ENCODE measurements around the gene E2F6. TPM values are rescaled to one million over a fixed set of nuclear protein-coding genes. Genes with fewer than 3 reads are reported as not detected.

The E2F6 gene
- total and polyA plus RNA-seq, 2 of the 13 experiments (the other 11 are each of a cell fraction or from before 2014, with no cell fraction given) = 27.3 to 36.0 TPM

DNA sequence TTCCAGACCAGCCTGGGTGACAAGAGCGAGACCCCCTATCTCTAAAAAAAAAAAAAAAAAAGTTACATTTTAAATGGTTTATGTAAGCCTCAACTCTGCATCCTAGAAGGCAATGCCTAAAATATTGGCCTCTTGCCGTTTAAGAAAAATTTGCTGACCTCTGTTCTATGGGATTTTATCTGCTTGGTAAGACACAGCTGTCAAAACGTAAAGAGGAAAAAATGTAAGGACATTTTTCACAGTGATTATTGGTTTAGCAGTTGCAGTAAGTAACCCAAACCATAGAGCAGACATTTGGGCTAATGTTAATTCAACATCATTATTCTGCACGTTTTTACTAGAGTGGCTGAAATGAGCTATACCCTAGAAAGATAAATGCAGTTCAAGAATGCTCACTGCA is 14.4 kb upstream of the E2F6 start:
- H3K9ac ChIP-seq (ENCODE audit: insufficient read depth, low read depth, low read length) = no peak overlapping the region
- no peak for TF ChIP-seq GFI1 (CRISPR knock-in tag; IDR thresholded peaks at IDR 0.05; ENCODE audit: borderline replicate concordance)
- TF ChIP-seq ZNF232 (CRISPR knock-in tag; IDR thresholded peaks at IDR 0.05; ENCODE audit: borderline replicate concordance) = no peak
- TF ChIP-seq MAFK (conservative IDR thresholded peaks at IDR 0.05 in 1 of 2, IDR thresholded peaks at IDR 0.05 in 1 of 2; ENCODE audit: low read length in 2 of 2) = peak; percentile 54 to 68
- TF ChIP-seq U2AF1 (optimal IDR thresholded peaks at IDR 0.05; ENCODE audit: low read depth, low read length) = no peak
- peak; percentile 45; the same call in 1 of the 2 replicates for TF ChIP-seq MAFF (IDR thresholded peaks at IDR 0.05; ENCODE audit: low read depth, low read length)
- TF ChIP-seq, protein P1, sequence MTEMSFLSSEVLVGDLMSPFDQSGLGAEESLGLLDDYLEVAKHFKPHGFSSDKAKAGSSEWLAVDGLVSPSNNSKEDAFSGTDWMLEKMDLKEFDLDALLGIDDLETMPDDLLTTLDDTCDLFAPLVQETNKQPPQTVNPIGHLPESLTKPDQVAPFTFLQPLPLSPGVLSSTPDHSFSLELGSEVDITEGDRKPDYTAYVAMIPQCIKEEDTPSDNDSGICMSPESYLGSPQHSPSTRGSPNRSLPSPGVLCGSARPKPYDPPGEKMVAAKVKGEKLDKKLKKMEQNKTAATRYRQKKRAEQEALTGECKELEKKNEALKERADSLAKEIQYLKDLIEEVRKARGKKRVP (CRISPR knock-in tag; IDR thresholded peaks at IDR 0.05) = no peak
- ChIA-PET CTCF (ENCODE audit: low intra/inter-chr PET ratio, low total read pairs) (no interaction called here), POLR2A (interaction anchor here (0.5 to 3.0 kb wide), 7 partner anchors 14 to 104 kb away, joined by 3 to 15 read pairs (median 10); partner anchors contain the start of gene E2F6)
- no peaks in the 10 kb centered on the region for H3K36me3 ChIP-seq (replicated peaks in 1 of 2; ENCODE audit: control insufficient read depth in 1 of 2, insufficient read depth in 2 of 2, low read length in 2 of 2)
- ATAC-seq = no peak
- no peaks in the 10 kb centered on the region for H4K20me1 ChIP-seq (ENCODE audit: insufficient read depth, low read length)
- peaks cover 25% of the 10 kb centered on the region for H3K79me2 ChIP-seq (ENCODE audit: insufficient read depth, low read length)
- no peaks in the 10 kb centered on the region for H3K9me3 ChIP-seq (ENCODE audit: low read length)
- no peak for DNase-seq (ENCODE audit: low spot score)
- WGBS (ENCODE audit: low lambda C conversion rate) = 82% methylated on average over 4 of the region's 4 CpGs
- no peak for FAIRE-seq
- no peak overlapping the region for H2AFZ ChIP-seq (ENCODE audit: low read length)
- no peak overlapping the region for H3K4me2 ChIP-seq (ENCODE audit: low read depth, low read length)
- H3K4me3 ChIP-seq (replicated peaks in 1 of 3; ENCODE audit: insufficient read depth in 1 of 3, low read depth in 2 of 3, low read length in 3 of 3) = no peak overlapping the region
- BruUV-seq (replicated peaks) = no TSS peak
- intact Hi-C loops (cut with micrococcal nuclease; ENCODE audit: unreplicated experiment) = no loop called here
- in situ Hi-C loops (cut with HindIII; ENCODE audit: extremely low pct_ligation_motif_present, low pct_unique_long_range_greater_than_20kb) = no loop called here
- H3K27me3 ChIP-seq (ENCODE audit: control insufficient read depth in 1 of 2, insufficient read depth in 2 of 2, low read length in 2 of 2) = no peaks in the 10 kb centered on the region
- H3K27ac ChIP-seq (ENCODE audit: extremely low read length, insufficient read depth, low read length) = no peak overlapping the region
- H3K4me1 ChIP-seq (ENCODE audit: insufficient read depth, low read length) = peaks cover 59% of the 10 kb centered on the region

Measured in HepG2 (cell line).